Gastroesophageal sphincter (tissue), 3 donors: ENCODE measurements around the gene FBXO28.

ENCODE experiments used
- CTCF ChIP-seq, 4 experiments: fragments of 200-600 bp in 2 of 4; fragments of 450-650 bp in 2 of 4; sonication (generic) in 1 of 4; IDR thresholded peaks; one replicate each; pipeline ENCODE4 v1.5.1; 2017 to 2019; ENCODE audit warnings: antibody characterized with exemption in 4 of 4, mild to moderate bottlenecking in 2 of 4, moderate library complexity in 2 of 4
- POLR2A ChIP-seq, 2 donors: fragments of 450-650 bp; IDR thresholded peaks; one replicate each; pipeline ENCODE4 v1.6.1; 2017; ENCODE audit warnings: antibody characterized with exemption in 2 of 2, mild to moderate bottlenecking in 2 of 2, moderate library complexity in 1 of 2
- POLR2AphosphoS5 ChIP-seq: sonication (generic); formaldehyde crosslinking; IDR thresholded peaks from one replicate; pipeline ENCODE4 v1.6.1; 2017; ENCODE audit warnings: antibody characterized with exemption

- no peak for TF ChIP-seq POLR2A (IDR thresholded peaks at IDR 0.05)
- no peak for TF ChIP-seq CTCF (IDR thresholded peaks at IDR 0.05)
- TF ChIP-seq POLR2AphosphoS5: no peak
Measured at GRCh38 chr1:224113545-224113917, 380 bp upstream of the FBXO28 start.
